Left lung (tissue), 10 donors: ENCODE results near the gene DHRS7B. TPM values are rescaled to one million over a fixed set of nuclear protein-coding genes. Genes with fewer than 3 reads are reported as not detected.

Experiments
- ATAC-seq: fragments of 200-7000 bp; cut with Tn5 transposase; one replicate; pipeline ENCODE4 v1.9.1; 2020; ENCODE audit warnings: moderate library complexity
- DNase-seq, 4 donors: peaks; one replicate each; pipeline ENCODE4 v3.0.0-alpha.2; 2013 to 2020
- H3K27ac ChIP-seq, 2 donors: fragments of 200-600 bp; sonication (generic) in 1 of 2; one replicate each; pipeline versions ENCODE4 v1.5.0 to v1.8.0; 2020 to 2021
- H3K27me3 ChIP-seq, 2 donors: fragments of 200-600 bp; sonication (generic) in 1 of 2; one replicate each; pipeline versions ENCODE4 v1.5.0 to v1.8.0; 2020 to 2021
- H3K36me3 ChIP-seq, 2 donors: fragments of 200-600 bp; sonication (generic) in 1 of 2; one replicate each; pipeline versions ENCODE4 v1.5.0 to v1.8.0; 2020 to 2021
- H3K4me1 ChIP-seq, 2 donors: fragments of 200-600 bp; one replicate each; pipeline ENCODE4 v1.8.0; 2021
- H3K4me3 ChIP-seq, 2 donors: fragments of 200-600 bp; sonication (generic) in 1 of 2; one replicate each; pipeline versions ENCODE4 v1.5.0 to v1.8.0; 2020 to 2021; ENCODE audit warnings: mild to moderate bottlenecking in 1 of 2
- H3K9me3 ChIP-seq, 2 donors: fragments of 200-600 bp; sonication (generic) in 1 of 2; one replicate each; pipeline versions ENCODE4 v1.5.0 to v1.8.0; 2020 to 2021
- intact Hi-C, 2 donors: fragments of 100-400 bp; cut with DNase I; formaldehyde crosslinking; loops; one replicate each; pipeline versions ENCODE4 v1.11.2 to v1.14.2; 2022
- polyA plus RNA-seq, 6 donors: library from polyadenylated mRNA; unstranded; fragments of 120-200 nt; gene quantifications; one replicate each; pipeline ENCODE4 v1.2.1, GENCODE V29; 2013; ENCODE audit not compliant: insufficient read length in 6 of 6
- total RNA-seq, 2 donors: library from RNA; stranded (reverse); fragmentation: NEBNext Ultra II Directional; extraction: Animal tissue kit (Norgen Biotek cat#: 25700); gene quantifications; one replicate each; pipeline ENCODE4 v1.2.1, GENCODE V29; 2021
- TF ChIP-seq, protein P1 (sequence below), 2 donors: fragments of 200-600 bp; sonication (generic) in 1 of 2; IDR thresholded peaks; one replicate each; pipeline versions ENCODE4 v1.5.0 to v1.8.0; 2021; ENCODE audit warnings: antibody characterized with exemption in 2 of 2
- donor health status: DM: no; HTN: yes; CAD: no.
- donor health status: DM: no; HTN: no; CAD: no.

DHRS7B gene
- total and polyA plus RNA-seq, 8 donors: 22.5 to 29.1 (median 25.0) TPM

DNA sequence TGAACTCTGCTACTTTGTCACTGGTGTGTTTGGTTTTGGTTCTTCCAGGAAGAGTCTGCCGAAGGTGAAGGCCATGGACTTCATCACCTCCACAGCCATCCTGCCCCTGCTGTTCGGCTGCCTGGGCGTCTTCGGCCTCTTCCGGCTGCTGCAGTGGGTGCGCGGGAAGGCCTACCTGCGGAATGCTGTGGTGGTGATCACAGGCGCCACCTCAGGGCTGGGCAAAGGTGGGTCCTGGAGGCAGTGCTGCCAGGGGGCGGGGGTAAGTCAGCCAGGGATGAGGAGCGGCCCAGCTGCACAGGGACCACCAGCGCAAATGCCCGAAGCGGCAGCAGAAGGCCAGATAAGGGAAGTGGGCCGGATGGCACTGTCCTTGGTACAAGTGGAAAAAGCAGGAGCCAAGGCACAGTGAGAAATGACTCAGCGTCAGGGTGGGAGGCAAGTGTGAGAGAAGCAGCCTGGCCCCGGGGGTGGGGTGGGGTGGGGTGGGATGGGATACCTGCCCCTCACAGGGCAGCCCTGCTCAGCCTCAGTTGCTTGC lies 45.3 kb downstream of the DHRS7B start:
- Histone ChIP-seq H3K4me3 (no peak overlapping the region), H3K27ac (no peak overlapping the region), H3K9me3 (no peaks in the 10 kb centered on the region), H3K36me3 (peaks cover 0 to 38% of the 10 kb centered on the region in 2 donors), H3K27me3 (no peaks in the 10 kb centered on the region), H3K4me1 (peaks cover 6 to 15% of the 10 kb centered on the region in 2 donors)
- TF ChIP-seq, protein P1, sequence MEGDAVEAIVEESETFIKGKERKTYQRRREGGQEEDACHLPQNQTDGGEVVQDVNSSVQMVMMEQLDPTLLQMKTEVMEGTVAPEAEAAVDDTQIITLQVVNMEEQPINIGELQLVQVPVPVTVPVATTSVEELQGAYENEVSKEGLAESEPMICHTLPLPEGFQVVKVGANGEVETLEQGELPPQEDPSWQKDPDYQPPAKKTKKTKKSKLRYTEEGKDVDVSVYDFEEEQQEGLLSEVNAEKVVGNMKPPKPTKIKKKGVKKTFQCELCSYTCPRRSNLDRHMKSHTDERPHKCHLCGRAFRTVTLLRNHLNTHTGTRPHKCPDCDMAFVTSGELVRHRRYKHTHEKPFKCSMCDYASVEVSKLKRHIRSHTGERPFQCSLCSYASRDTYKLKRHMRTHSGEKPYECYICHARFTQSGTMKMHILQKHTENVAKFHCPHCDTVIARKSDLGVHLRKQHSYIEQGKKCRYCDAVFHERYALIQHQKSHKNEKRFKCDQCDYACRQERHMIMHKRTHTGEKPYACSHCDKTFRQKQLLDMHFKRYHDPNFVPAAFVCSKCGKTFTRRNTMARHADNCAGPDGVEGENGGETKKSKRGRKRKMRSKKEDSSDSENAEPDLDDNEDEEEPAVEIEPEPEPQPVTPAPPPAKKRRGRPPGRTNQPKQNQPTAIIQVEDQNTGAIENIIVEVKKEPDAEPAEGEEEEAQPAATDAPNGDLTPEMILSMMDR (IDR thresholded peaks at IDR 0.05): no peak
- intact Hi-C loops: no loop called here
- no peak for ATAC-seq
- DNase-seq: no peak

DNA sequence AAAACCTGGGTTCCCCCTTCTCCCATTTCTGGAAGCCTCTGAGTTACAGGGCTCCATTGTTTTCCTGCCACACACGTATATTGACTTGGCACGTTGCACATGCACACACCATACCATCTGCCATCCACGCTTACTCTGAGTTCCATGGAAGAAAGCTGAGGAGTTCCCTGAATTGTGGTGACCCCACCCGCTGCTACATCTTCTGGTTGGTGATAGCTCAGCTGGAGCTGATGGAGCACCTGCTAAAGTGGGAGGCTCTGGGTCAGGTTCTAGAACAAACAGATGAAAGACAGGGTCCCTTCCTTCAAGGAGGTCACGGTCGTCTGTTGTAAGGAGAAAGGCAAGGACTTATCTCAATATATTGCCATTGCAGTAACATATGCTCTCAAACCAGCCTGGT lies 46.1 kb downstream of the DHRS7B start:
- intact Hi-C loops: no loop called here
- no peaks in the 10 kb centered on the region for H3K9me3 ChIP-seq
- H3K4me1 ChIP-seq: peaks cover 6 to 15% of the 10 kb centered on the region in 2 donors
- H3K27ac ChIP-seq: no peak overlapping the region
- TF ChIP-seq, protein P1 (IDR thresholded peaks at IDR 0.05): no peak
- no peak overlapping the region for H3K4me3 ChIP-seq
- peaks cover 0 to 41% of the 10 kb centered on the region in 2 donors for H3K36me3 ChIP-seq
- no peaks in the 10 kb centered on the region for H3K27me3 ChIP-seq
- no peak for DNase-seq
- ATAC-seq: no peak

DNA sequence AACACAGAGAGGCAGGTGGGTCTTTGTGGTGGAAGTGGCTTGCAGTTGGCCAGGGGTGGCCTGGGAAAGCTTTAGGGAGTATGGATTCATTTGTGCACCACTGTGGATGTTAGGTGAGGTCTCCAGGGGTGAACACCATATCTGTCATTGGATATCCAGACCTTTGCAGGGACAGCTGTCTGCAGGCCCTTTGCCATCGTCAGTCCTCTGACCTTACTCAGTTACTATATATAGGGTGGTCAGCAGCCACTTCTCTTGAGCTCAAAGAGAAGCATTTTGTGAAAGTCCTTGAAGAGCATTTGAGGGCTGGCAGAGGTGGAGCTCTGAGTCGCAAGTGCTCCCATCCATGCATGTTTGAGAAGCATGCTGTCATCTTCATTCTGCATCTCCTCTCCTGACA lies 46.8 kb downstream of the DHRS7B start:
- H3K4me3 ChIP-seq: no peak overlapping the region
- H3K9me3 ChIP-seq: no peaks in the 10 kb centered on the region
- H3K27me3 ChIP-seq: no peaks in the 10 kb centered on the region
- H3K36me3 ChIP-seq: peaks cover 0 to 48% of the 10 kb centered on the region in 2 donors
- ATAC-seq (no peak), DNase-seq (no peak)
- H3K27ac ChIP-seq: no peak overlapping the region
- intact Hi-C loops: no loop called here
- TF ChIP-seq, protein P1 (IDR thresholded peaks at IDR 0.05): no peak
- H3K4me1 ChIP-seq: peaks cover 6 to 15% of the 10 kb centered on the region in 2 donors

DNA sequence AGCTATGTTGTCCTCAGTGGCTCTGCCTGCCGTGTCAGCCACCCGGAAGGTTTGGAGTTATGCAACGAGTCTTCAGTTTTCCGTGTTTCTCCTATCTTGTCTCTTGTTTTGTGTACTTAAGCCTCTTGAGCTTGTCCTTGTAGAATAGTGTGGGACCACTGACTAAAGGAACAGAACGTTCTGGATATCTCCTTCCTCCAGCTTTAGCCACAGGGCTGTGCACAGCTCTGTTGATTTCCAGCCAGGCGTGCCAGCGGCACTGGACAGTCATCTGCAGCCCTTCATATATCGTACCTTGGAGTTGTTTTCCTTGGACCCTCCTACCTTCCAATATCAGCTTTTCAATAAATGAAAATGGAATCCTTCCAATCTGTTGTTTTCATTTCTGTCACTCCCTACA lies 47.4 kb downstream of the DHRS7B start:
- DNase-seq: no peak
- H3K27me3 ChIP-seq: no peaks in the 10 kb centered on the region
- TF ChIP-seq, protein P1 (IDR thresholded peaks at IDR 0.05): no peak
- H3K36me3 ChIP-seq: peaks cover 0 to 53% of the 10 kb centered on the region in 2 donors
- intact Hi-C loops: no loop called here
- H3K4me1 ChIP-seq: peaks cover 6 to 15% of the 10 kb centered on the region in 2 donors
- H3K9me3 ChIP-seq: no peaks in the 10 kb centered on the region
- no peak overlapping the region for H3K4me3 ChIP-seq
- no peak overlapping the region for H3K27ac ChIP-seq
- ATAC-seq: no peak

DNA sequence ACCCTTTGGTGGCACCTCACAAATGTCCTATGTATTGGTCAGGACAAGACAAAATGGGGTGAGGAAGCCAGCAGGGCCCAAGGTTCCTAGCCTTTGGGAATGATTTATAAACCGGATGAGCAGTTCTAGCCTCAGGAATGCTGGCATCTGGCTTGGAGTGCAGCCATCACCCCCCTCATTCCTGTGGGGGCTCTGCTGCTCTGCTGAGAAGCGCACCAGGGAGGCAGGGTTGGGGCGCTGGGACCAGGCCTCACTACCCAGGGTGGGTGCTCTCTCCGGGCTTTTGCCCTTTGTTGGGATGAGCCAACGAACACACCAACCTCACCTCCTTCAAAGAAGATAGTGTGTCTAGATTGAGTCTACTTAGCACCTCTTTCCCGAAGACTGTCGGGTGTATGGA lies 47.9 kb downstream of the DHRS7B start:
- intact Hi-C loops: no loop called here
- TF ChIP-seq, protein P1 (IDR thresholded peaks at IDR 0.05): no peak
- H3K27ac ChIP-seq: no peak overlapping the region
- peaks cover 0 to 58% of the 10 kb centered on the region in 2 donors for H3K36me3 ChIP-seq
- H3K27me3 ChIP-seq: no peaks in the 10 kb centered on the region
- H3K9me3 ChIP-seq: no peaks in the 10 kb centered on the region
- H3K4me1 ChIP-seq: peaks cover 6 to 15% of the 10 kb centered on the region in 2 donors
- no peak overlapping the region for H3K4me3 ChIP-seq
- ATAC-seq (no peak), DNase-seq (no peak)
